K562 (cell line): ENCODE data around the gene MARCKSL1. TPM values are rescaled to one million over a fixed set of nuclear protein-coding genes. Genes with fewer than 3 reads are reported as not detected.

Experiments
- FOXA3 ChIP-seq, 2 experiments: fragments of 450-650 bp in 1 of 2; sonication (generic) in 1 of 2; formaldehyde crosslinking; IDR thresholded peaks in 1 of 2; conservative IDR thresholded peaks in 1 of 2; 2 replicates each; pipeline versions ENCODE4 v1.4.0 to v1.8.0; 2020 to 2022; ENCODE audit warnings: mild to moderate bottlenecking in 2 of 2, missing genetic modification reagents in 1 of 2
- KAT8 ChIP-seq: fragments of 450-650 bp; IDR thresholded peaks from 2 replicates; pipeline ENCODE4 v1.6.1; 2016; ENCODE audit warnings: low read depth, mild to moderate bottlenecking
- KLF16 ChIP-seq: IDR thresholded peaks from 2 replicates; pipeline ENCODE4 v1.6.1; 2016; ENCODE audit warnings: antibody characterized with exemption
- MCM2 ChIP-seq: fragments of 450-650 bp; IDR thresholded peaks from 2 replicates; pipeline ENCODE4 v1.6.1; 2017; ENCODE audit warnings: low read depth, mild to moderate bottlenecking
- SP2 ChIP-seq: IDR thresholded peaks from 2 replicates; pipeline ENCODE4 v1.6.1; 2011; ENCODE audit warnings: mild to moderate bottlenecking, low read depth, low read length, moderate library complexity; ENCODE audit not compliant: poor library complexity, severe bottlenecking; ENCODE audit errors: extremely low read depth
- ZBTB7A ChIP-seq: IDR thresholded peaks from 2 replicates; pipeline ENCODE4 v1.6.1; 2011; ENCODE audit warnings: low read depth, mild to moderate bottlenecking, low read length, moderate library complexity, borderline replicate concordance; ENCODE audit not compliant: control insufficient read depth
- ZFP36 ChIP-seq: fragments of 150-350 bp; IDR thresholded peaks from 2 replicates; pipeline ENCODE4 v1.6.1; 2018; ENCODE audit warnings: low read length, low read depth; ENCODE audit not compliant: partially characterized antibody
- ZNF232 ChIP-seq: sonication (generic); formaldehyde crosslinking; IDR thresholded peaks from 2 replicates; pipeline ENCODE4 v1.8.0; 2022; ENCODE audit warnings: mild to moderate bottlenecking, missing genetic modification reagents
- ZNF274 ChIP-seq: IDR thresholded peaks from 2 replicates; pipeline ENCODE4 v1.6.1; 2011; ENCODE audit warnings: low read depth, mild to moderate bottlenecking, low read length, moderate library complexity, borderline replicate concordance
- ZZZ3 ChIP-seq: fragments of 450-650 bp; IDR thresholded peaks from 2 replicates; pipeline ENCODE4 v1.6.1; 2016; ENCODE audit warnings: antibody characterized with exemption, mild to moderate bottlenecking, moderate library complexity
- polyA plus RNA-seq, 8 experiments: library from polyadenylated mRNA; depleted of rRNA in 4 of 8; stranded (reverse) in 5 of 8; unstranded in 3 of 8; fragments of >200 nt; fragmentation: Nextera tagmentation in 2 of 8; fragmentation: Illumina TruSeq in 1 of 8; extraction: Ambion mirVana in 2 of 8; extraction: Trizol in 1 of 8; gene quantifications; 2 replicates each; pipeline versions ENCODE4 v1.2.1 to v1.2.3, GENCODE V29; 2011 to 2014; ENCODE audit warnings: inconsistent platforms in 1 of 8, missing spikeins in 1 of 8
- total RNA-seq, 7 experiments: library from RNA; depleted of rRNA in 6 of 7; stranded (reverse); fragments of >200 nt in 6 of 7; fragmentation: Illumina TruSeq in 2 of 7; extraction: Trizol in 2 of 7; gene quantifications; 2 replicates each; pipeline versions ENCODE4 v1.2.1 to v1.2.3, GENCODE V29; 2011 to 2021; ENCODE audit warnings: low replicate concordance in 1 of 7
- TF ChIP-seq, protein P1 (sequence below): fragments of 250-450 bp; sonication (Bioruptor Pico); IDR thresholded peaks from 2 replicates; pipeline ENCODE4 v1.4.0; 2020; ENCODE audit warnings: mild to moderate bottlenecking, moderate library complexity
- TF ChIP-seq, protein P2 (sequence below), 2 experiments: fragments of 450-650 bp in 1 of 2; sonication (generic) in 1 of 2; formaldehyde crosslinking; conservative IDR thresholded peaks; 2 replicates each; pipeline versions ENCODE4 v1.4.0 to v1.8.1; 2020 to 2022; ENCODE audit warnings: mild to moderate bottlenecking in 1 of 2, missing genetic modification reagents in 1 of 2
- TF ChIP-seq, protein P3 (sequence below): fragments of 250-450 bp; sonication (Bioruptor Pico); IDR thresholded peaks from 2 replicates; pipeline ENCODE4 v1.8.0; 2022; ENCODE audit warnings: inconsistent platforms

The MARCKSL1 gene
- total and polyA plus RNA-seq, 9 of the 15 experiments (the other 6 are each of a cell fraction or from before 2014, with no cell fraction given): 14.7 to 325 (median 155) TPM

DNA sequence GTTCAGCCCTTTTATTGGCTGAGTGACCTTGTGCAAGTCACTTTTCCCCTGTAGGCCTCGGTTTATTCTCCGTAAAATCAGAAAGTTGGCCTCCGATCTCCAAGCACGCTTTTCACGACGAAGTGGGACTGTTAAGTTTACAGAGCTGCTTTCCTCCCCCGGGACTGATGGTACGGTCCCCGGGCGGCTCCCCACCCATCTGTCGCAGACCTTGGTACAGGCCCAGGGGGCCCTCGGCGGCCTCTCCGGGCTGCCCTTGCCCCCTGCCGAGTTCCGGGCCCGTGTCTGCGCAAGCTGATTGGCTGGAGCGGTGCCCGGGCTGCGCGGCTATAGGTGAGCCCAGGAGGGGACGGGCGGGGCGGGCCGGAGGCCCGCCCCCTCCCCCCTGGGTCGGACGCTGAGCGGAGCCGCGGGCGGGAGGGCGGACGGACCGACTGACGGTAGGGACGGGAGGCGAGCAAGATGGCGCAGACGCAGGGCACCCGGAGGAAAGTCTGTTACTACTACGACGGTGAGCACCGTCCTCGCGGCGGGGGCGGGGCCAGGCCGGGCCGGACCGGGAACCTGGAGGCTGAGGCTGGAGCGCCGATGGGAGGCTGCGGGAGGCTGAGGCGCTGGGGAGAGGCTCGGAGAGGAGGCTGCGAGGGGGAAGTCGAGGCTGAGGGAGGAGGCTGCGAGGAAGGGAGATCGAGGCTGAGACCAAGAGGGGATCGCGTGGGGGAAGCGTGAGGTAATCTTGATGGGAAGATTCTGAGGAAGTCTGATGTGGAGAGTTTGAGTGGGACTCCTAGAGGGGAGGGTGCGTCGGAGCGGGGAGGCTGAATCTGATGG lies 44.1 kb downstream of the MARCKSL1 start, which contains the start of gene HDAC1 (continued):
- TF ChIP-seq ZNF274: no peak
- no peak for TF ChIP-seq KAT8
- peak; percentile 85 for TF ChIP-seq SP2
- TF ChIP-seq ZFP36: peak; percentile 34
- TF ChIP-seq KLF16: no peak
- no peak for TF ChIP-seq ZZZ3
- TF ChIP-seq, protein P1, sequence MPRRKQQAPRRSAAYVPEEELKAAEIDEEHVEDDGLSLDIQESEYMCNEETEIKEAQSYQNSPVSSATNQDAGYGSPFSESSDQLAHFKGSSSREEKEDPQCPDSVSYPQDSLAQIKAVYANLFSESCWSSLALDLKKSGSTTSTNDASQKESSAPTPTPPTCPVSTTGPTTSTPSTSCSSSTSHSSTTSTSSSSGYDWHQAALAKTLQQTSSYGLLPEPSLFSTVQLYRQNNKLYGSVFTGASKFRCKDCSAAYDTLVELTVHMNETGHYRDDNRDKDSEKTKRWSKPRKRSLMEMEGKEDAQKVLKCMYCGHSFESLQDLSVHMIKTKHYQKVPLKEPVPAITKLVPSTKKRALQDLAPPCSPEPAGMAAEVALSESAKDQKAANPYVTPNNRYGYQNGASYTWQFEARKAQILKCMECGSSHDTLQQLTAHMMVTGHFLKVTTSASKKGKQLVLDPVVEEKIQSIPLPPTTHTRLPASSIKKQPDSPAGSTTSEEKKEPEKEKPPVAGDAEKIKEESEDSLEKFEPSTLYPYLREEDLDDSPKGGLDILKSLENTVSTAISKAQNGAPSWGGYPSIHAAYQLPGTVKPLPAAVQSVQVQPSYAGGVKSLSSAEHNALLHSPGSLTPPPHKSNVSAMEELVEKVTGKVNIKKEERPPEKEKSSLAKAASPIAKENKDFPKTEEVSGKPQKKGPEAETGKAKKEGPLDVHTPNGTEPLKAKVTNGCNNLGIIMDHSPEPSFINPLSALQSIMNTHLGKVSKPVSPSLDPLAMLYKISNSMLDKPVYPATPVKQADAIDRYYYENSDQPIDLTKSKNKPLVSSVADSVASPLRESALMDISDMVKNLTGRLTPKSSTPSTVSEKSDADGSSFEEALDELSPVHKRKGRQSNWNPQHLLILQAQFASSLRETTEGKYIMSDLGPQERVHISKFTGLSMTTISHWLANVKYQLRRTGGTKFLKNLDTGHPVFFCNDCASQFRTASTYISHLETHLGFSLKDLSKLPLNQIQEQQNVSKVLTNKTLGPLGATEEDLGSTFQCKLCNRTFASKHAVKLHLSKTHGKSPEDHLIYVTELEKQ: no peak
- no peak; the same call in 1 of the 2 replicates for TF ChIP-seq ZBTB7A
- no peak for TF ChIP-seq MCM2
- TF ChIP-seq, protein P2, sequence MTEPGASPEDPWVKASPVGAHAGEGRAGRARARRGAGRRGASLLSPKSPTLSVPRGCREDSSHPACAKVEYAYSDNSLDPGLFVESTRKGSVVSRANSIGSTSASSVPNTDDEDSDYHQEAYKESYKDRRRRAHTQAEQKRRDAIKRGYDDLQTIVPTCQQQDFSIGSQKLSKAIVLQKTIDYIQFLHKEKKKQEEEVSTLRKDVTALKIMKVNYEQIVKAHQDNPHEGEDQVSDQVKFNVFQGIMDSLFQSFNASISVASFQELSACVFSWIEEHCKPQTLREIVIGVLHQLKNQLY (CRISPR knock-in tag; conservative IDR thresholded peaks at IDR 0.05): no peak
- TF ChIP-seq, protein P3, sequence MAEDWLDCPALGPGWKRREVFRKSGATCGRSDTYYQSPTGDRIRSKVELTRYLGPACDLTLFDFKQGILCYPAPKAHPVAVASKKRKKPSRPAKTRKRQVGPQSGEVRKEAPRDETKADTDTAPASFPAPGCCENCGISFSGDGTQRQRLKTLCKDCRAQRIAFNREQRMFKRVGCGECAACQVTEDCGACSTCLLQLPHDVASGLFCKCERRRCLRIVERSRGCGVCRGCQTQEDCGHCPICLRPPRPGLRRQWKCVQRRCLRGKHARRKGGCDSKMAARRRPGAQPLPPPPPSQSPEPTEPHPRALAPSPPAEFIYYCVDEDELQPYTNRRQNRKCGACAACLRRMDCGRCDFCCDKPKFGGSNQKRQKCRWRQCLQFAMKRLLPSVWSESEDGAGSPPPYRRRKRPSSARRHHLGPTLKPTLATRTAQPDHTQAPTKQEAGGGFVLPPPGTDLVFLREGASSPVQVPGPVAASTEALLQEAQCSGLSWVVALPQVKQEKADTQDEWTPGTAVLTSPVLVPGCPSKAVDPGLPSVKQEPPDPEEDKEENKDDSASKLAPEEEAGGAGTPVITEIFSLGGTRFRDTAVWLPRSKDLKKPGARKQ (CRISPR knock-in tag): no peak
- 0 out of 2 replicates have a peak, but pooled peaks have one; percentile 24 for TF ChIP-seq ZNF232
- TF ChIP-seq FOXA3 (CRISPR knock-in tag; conservative IDR thresholded peaks at IDR 0.05 in 1 of 2, IDR thresholded peaks at IDR 0.05 in 1 of 2): peak in 1 of 2 experiments; percentile 77; a peak in 2 of 4 replicates
